Forelimb muscle (tissue), 1 donor: ENCODE results near the gene ZNF827. TPM values are rescaled to one million over a fixed set of nuclear protein-coding genes. Genes with fewer than 3 reads are reported as not detected.

ENCODE experiments used
- DNase-seq: peaks from one replicate; pipeline ENCODE4 v3.0.0-alpha.2; 2013; ENCODE audit warnings: low read depth
- polyA plus RNA-seq: library from polyadenylated mRNA; unstranded; fragments of 120-200 nt; gene quantifications from one replicate; pipeline ENCODE4 v1.2.1, GENCODE V29; 2013; ENCODE audit not compliant: insufficient read length

Gene ZNF827
- polyA plus RNA-seq, 1 donor = 17.5 TPM

DNA sequence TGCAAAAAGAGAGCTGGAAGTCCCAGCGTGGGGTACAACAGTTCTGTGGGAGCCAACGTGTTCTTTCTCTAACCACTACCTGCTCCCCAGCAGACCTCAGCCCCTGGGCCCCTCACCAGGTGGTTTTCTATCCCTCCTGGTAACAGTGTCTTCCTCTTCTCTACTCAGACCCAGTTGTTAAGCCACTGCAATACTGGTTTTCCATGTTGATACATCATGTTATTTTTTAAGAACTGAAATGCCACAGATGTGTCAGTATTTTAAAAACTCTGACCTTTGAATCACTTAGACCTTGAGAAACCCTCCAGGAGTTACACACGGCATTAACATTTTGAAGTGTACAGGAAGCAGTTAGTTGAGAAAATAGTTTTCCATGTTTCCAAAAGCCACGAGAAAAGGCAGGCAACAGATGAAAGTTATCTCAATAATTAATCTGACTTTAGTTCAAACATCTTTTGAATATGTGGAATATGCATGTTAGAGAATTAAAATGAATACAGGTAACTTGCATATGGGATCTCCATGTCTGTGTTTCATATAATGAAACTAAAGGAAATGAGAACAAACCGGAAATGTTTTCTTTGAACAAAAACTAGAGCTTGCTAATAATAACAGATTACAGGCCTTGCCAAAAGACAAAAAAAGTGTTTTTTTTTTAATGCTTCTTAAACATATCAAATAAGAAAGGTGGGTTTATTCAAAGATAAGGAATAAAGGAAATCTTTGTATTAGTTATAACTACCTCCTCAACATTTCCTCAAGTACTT is 108.8 kb downstream of the ZNF827 start:
- DNase-seq = no peak

DNA sequence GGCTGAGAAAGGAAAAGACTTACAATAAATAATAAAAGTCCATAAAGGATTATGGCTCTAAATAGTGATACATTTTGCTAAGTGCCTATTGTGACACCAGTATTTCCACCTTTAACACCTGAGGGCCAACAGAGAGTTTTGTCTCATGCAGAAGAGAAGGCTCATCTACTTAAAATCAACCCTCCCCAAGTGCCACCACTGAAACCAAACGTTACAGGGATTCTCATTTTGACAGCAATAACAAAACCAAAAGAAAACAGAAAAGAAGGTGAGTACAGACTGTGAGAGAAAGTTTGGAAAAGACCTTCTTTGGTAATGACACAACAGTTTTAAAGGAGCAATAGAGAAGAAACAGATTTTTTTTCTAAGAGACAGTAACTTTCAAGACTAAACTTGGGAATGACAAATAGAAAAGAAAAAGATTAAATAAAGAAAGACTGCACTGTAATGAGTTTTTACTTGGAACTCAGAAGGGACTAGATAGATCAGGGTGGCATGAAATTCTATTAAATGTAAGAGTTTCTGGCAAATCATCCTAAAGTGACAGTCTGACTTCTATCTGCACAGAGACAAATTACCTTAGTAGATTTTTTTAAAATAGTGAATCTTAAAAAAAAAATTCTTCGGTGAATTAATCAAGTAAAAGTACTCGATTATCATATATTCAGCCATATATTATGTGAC is 109.7 kb downstream of the ZNF827 start:
- DNase-seq = no peak

DNA sequence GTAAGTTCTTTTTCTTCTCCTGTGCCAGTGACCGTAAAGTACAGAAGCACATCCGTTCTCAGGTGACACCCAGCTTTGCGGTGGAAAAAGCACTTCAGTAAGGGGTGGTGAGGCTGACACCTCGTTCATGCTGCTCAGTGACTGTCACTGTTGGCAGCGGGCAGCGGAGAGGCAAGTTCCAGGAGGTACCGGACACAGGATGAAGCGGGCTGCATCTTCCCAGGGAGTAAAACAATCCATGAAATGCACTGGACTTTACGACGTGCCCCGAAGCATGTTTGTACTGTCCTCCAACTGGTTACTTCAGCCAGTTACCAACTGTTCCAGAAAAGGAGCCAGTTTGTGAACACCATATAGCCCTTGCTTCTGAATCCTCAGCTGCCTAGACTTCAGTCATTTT is 110.7 kb downstream of the ZNF827 start:
- DNase-seq = no peak

DNA sequence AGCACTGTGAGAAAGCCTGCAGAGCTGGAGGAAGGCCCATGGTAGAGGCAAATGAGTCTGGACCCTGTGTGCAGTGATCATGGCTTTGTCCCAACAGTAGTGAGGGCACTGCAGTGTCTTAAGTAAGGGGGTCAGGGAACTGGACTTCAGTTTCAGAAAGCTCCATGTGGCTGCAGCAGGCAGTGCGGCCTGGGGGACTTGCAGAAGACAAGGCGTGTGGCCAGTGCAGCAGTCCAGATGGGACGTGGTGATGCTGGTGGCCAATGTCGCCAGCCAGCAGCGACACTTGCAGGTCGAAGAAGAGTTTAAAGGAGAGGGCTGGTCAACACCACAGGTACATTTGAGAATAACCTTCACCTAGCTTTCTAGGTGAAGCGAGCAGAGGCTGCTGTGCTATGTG is 113.4 kb downstream of the ZNF827 start:
- DNase-seq = no peak

DNA sequence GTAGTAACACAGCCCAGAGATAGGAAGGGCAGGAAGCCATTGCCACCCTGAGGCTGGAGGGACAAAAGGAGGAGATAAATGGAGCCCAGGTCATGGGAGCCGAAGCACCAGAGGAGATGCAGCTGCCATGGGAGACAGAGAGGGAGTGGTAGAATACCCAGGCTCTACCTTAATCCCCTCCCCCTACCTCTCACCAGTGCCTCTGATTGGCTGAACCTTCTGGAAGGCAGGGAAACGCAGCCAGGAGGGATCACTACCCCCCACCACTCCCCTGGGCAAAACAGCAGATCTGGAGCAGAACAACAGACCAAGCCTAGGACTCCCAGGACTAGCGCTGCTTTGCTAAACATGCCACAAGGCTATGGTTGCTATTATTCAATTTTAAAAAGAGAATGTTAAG is 114.2 kb downstream of the ZNF827 start:
- DNase-seq = no peak

DNA sequence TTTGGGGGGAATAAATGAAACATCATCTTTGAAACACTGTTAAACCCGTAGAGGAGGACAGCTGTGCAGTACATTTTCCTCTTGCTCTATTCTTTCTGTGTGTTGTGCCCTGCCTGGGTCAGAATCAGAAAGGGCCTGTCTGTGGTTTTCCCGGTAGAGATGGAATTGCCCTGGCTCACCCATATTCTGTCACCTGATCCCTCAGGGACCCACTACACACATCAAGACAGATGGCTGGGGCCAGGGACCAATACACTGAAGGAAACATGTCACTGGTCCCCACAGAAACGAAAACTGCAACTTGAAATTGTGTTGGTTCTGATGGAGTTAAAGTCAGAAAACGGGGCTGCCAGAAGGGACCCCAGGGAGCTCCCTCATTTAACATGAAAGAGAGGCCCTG is 114.9 kb downstream of the ZNF827 start:
- no peak for DNase-seq

DNA sequence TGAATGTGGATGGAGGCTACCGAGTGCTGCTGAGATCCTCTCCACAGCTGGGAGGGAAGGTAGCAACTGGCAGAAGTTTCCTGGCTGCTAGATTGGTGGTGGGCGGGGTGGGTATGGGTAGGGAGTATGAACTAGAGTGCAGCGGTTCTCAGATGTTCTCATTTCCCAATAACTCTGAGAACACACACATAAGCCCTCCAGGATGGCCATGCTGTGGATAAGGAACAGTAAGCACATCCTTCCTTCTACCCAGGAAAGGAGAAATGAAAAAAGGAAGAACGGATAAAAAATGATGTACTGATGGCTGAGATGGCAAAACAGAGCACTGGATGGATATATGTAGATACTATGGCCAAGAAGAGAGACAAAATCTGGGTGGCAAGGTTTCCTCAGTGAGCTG is 116.0 kb downstream of the ZNF827 start:
- no peak for DNase-seq

DNA sequence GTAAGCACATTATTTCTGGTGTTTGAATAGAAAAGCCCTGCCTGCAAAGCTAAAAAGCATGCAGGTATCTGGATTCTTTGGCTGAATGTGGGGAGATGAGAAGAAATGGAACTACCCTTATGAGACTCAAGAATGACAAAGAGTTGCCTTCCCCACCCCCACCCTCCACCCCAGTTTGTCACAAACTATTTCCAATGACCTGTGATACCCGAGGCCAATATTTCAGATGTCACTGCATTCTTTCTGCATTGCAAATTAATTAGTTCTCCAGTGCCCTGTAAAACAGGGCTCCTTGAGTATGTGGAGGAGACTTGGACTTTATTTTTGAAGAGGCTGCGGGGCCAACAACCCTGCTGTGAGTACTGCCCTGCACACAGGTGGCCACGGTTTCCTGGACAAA is 116.4 kb downstream of the ZNF827 start:
- DNase-seq = no peak

DNA sequence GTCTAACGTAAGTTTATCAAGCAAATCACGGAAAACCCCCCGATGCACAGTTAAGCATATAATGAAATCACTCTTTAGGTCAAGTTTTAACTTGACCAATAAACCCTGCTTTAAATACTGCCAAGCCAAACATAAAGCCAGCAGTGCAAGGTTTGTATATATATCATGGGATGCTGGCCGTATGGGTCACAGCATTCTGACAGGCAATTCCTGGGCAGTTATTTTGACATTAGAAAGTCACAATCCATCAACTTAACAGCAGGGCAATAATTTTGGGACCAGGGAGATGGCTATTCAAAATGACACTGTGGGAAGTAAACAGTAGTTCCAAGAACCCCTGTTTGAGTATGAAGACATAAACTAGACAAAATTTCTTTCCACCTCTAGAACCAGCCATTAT is 116.9 kb downstream of the ZNF827 start:
- DNase-seq = no peak

DNA sequence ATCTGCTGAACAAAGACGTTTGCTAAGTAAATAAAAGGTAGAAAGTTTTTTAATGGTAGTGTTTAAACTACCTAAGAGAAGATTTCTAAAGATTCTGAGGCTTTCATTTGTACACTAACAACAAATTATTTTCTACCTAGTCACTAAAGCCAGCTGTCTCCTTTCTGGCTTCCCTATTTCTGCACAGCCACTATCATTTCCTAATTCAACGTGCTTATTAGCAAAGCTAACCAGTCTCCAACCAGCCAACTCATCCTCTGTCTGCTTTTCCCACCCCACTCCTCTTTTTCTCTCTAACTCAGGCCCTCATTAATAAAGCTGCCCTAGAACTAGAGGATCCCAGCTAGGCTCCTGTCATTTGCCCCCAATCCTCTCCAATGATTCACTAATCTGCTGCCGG is 118.2 kb downstream of the ZNF827 start:
- DNase-seq = no peak

DNA sequence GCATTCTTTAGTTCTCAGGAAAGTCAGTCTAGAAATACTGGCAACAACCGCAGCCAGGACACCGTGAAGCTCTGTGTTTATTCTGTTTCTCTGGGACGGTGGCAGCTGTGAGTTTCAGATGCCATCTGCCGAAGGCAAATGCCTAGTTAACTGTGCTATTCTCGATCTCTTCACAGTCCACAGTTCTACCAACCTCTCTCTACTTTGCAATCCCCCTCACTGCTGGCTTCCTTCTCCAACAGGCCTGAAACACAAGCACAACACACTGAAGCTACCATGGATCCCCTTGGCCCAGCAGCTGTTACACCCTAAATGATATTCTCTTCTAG is 118.8 kb downstream of the ZNF827 start:
- DNase-seq = no peak

DNA sequence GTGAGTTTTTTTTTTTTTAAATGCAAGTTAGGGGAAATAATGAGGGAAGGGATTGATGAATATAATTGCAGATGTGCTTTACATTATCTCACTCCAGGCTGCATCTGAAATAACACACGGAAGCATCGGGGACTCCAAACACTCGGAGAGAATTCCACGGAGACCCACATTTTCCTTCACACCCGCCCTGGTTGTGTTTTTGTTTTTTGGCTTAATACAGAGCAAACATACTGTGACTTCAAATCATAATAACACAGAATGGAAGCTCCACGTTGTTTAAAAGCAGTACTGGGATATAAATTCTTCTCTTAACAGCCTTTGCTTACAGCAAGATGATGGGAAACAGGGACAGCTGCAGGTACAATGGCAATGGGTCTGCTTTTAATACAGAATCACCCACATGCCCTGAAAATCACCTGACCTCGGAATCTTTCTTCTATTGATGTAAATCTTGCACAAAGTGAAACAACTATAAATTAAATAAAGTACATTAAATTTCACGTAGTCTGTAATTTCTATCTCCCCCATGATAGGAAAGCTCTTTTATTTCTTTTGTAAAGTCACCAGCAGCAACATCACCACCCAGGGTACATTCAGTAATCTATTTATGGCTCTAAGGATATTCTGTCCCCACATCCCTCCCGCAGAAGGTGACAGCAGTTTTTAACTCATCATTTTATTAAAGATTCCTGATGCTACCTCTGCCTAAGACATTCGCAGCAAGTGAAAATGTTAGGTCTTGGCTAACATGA is 119.3 kb downstream of the ZNF827 start:
- DNase-seq = no peak

DNA sequence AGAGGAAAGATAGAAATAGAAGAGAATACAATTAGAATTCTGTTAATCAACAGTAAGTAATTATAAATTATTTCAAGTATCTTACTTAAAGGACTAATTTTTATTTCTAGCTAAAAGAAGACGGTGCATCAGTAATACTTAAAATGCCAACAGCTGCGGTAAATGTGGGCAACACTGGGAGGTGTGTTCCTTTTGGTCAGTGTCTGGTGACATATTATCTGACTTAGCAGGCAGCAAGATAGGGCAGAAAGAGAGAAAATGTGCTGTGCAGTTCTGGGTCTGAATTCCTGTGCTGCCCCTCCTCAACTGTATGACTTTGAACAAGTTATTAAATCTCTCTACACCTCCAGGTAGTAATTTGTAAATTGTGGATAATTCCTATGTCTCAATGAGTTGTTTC is 120.6 kb downstream of the ZNF827 start:
- no peak for DNase-seq

DNA sequence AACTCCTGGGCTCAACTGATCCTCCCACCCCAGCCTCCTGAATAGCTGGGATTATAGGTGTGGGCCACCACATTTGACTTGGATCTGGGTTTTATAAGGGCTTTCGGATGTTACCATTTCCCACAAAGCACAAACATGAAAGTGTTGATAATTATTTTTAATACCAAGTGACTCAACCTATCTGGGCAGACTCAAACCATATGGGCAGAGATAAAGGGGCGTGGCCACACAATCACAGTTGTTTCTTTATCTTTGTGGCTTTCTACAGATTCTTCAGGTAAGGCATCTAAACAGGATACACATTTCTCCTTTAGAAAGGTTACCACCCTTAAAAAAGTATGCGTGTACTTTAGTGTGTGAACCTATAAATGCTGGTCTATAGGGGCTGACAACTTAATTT is 122.5 kb downstream of the ZNF827 start:
- DNase-seq = no peak

DNA sequence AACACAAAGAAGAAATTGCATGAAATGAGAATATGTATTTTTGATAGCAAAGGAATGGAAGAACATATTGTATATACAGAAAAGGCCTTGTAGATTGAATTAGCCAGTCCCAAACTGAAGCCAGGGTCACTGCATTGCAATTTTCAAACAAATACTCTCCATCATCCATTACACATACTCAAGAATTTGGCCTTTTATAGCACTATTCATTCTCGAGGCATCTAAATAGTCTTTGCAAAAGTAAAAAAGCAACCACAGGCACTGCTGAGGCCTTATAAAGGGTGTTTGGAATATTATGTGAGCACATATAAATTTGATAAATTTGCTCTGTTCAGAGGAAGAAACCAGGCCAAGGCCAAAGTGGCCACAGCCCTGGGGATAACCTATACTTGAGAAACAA is 123.0 kb downstream of the ZNF827 start:
- DNase-seq = no peak

DNA sequence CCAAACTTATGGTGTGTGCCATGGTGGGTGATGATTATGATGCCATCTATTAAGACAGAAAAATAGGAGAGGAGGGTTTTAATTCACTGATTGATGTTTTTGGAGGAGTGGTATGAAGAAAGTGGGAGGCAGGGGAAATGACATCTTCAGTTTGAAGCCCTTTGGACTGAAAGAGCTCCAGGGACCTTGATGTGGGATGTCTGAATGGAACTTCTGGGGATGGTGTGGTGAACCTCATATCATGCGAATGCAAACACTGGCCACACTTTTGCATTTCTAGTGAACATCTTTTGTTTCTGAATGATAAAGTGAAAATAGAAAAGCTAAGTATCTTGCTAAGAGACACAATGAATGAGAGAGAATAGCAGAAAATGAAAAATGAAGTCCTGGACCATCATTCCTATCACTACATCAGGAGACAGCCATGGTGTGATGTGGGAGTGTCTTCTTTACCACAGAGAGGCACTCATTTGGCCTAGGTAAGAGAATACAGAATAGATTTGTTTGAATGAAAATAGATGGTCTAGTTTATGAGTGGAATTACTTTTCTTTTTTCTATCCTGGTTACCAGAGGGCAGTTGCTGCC is 123.5 kb downstream of the ZNF827 start:
- no peak for DNase-seq

DNA sequence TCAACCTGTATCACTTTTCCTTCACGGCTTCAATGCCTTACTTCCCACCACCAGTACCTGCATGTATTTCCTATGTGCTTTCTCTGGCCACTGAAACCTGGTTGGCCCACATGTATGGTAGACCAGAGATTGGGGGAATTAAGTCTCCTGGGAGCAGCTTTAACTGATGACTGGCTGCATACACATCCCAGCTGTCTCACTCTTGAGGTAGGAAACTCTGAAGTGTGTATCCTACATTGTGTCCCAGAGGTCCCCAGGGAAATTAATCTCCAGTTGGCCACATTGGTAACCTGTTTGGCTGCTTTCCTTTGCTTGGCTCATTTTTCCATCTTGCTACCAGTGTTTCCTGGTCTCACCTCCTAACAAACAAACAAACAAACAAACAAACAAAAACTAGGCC is 124.4 kb downstream of the ZNF827 start:
- DNase-seq = no peak

DNA sequence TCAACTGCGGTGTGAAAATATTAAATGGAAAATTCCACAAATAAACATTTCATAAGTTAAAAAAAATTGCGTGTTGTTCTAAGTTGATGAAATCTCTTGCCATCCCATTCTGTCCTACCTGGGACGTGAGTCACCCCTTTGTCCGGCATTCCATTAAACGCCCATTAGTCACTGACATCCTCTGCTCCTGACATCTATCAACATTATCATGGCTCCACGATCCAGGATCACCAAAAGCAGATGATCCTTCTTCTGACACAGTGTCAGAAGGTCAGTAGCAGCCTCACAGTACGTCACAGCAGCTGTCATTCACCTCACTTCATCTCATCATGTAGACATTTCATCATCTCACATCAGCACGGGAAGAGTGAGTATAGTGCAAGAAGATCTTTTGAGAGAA is 125.7 kb downstream of the ZNF827 start:
- DNase-seq = no peak

DNA sequence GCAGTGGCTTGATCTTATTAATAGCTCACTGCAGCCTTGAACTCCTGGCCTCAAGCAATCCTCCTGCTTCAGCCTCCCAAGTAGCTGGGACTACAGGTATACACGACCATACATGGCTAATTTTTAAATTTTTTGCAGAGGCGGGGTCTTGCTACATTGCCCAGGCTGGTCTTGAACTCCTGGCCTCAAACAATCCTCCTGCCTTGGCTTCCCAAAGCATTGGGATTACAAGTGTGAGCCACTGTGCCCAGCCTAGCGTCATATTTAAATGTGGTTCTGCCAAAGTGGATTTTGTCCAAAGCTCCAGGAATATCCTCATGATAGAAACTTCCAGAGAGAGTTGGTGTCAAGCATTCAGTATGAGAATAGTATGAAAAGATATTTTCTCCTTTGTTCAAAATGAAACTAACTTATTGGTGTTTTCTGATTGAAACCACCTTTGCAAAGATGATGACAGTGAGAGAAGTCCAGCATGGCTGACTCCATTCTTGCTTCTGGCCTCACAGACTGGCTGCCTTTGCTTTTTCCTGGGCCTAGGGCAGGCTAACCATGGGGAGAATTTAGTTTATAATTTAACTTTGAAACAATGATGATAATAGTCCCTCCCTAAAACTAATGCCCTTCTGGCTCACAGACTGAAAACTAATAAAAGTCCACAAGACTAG is 129.6 kb downstream of the ZNF827 start:
- no peak for DNase-seq

DNA sequence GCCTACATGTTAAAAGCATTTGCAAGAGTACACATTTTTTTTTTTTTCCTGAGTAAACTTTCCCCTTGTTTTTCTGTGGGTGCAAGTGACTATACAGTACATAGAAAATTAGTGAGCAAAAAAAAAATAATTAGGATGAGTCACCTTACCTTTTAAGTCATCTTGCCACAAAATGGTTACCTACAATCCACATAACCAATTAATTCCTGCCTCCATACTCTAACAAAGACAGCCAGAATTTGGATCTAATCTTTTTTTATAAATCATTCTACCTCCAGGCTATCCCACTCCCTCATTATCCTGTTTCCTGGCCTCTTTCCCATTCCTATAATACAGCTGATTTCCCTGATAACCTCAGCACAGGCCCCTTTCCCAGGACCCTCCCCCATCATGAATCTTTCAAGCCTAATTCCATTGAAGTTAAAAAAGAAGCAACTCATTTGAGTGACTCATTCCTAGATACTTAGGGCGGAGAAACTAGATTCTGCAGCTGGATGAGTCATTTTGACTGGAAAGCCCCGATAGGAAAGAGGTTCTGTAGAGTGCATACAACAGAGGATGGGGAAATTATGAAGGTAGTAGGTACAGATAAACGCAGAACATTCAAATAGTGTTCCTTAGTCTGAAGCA is 130.5 kb downstream of the ZNF827 start:
- DNase-seq = no peak

DNA sequence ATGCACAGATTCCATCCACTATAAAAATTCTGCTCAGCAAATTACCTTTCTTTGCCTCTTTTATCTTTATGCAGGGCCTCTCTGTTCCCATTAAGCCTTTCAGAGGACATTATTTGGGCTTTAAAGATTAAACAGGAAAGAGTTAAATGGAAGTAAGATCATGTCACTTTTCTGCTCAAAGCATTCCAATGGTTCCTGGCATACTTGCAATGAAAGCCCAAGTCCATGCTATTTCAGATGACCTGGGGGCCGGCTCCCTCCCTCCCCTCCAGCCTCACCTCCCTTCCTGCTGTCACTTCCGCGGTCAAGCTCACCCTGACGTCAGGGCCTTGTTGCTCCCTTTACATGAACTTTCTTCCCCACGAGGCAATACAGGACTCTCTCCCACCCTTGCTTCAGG is 133.1 kb downstream of the ZNF827 start:
- no peak for DNase-seq

DNA sequence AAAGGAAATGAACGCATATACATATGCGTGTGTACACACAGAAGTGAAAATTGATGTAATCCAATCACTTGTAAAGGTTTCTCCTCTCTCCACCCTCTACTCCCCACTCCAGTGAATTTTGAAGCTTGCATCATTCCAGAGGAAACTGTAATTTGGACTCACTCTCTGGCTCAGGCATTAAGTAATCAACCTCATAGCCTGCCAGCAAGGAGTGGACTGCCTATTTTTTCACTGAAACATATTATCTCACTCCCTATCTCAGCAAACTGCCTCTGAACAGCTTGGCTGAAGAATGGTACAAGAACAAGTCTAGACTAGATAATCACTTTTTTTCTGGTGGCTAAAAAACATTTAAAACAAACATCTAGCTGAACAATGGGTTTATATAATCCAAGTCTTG is 134.5 kb downstream of the ZNF827 start:
- peak; percentile 71 for DNase-seq
